Adrenal gland (tissue), 12 donors: Measurements from ENCODE around the gene GJC3. TPM values are rescaled to one million over a fixed set of nuclear protein-coding genes. Genes with fewer than 3 reads are reported as not detected.
A peak's percentile ranks its signal among the peaks of the same experiment; 100 is the strongest.

Experiments used
- DNase-seq, 7 donors: peaks; one replicate each; pipeline ENCODE4 v3.0.0-alpha.2; 2019 to 2020
- H3K27ac ChIP-seq, 5 donors: fragments of 200-600 bp; sonication (generic) in 4 of 5; 1 replicate in 3 of 5; 2 replicates in 2 of 5; pipeline versions ENCODE4 v1.5.1 to v1.8.0; 2016 to 2020; ENCODE audit warnings: mild to moderate bottlenecking in 1 of 5
- H3K27me3 ChIP-seq: fragments of 200-600 bp; 2 replicates; pipeline ENCODE4 v1.8.0; 2021
- H3K36me3 ChIP-seq, 2 donors: fragments of 200-600 bp; replicated peaks in 1 of 2; 1 replicate in 1 of 2; 2 replicates in 1 of 2; pipeline versions ENCODE4 v1.5.1 to v1.8.0; 2018 to 2022
- H3K4me1 ChIP-seq, 2 donors: fragments of 200-600 bp; replicated peaks in 1 of 2; 1 replicate in 1 of 2; 2 replicates in 1 of 2; pipeline versions ENCODE4 v1.5.1 to v1.8.0; 2018 to 2021
- H3K4me3 ChIP-seq, 4 donors: fragments of 200-600 bp; sonication (generic) in 3 of 4; one replicate each; pipeline ENCODE4 v1.5.1; 2016 to 2018
- H3K9me3 ChIP-seq, 3 donors: fragments of 200-600 bp; sonication (generic) in 1 of 3; replicated peaks in 1 of 3; 1 replicate in 2 of 3; 2 replicates in 1 of 3; pipeline versions ENCODE4 v1.5.1 to v1.8.0; 2016 to 2021
- POLR2A ChIP-seq, 2 donors: fragments of 450-650 bp; IDR thresholded peaks; one replicate each; pipeline ENCODE4 v1.6.1; 2017; ENCODE audit warnings: antibody characterized with exemption in 2 of 2, mild to moderate bottlenecking in 2 of 2, moderate library complexity in 1 of 2
- WGBS, 4 donors: extraction: QIAGEN DNeasy Blood & Tissue Kit in 2 of 4; methylation state at CpG; one replicate each; pipeline versions ENCODE4 v1.1.5 to v1.1.7; 2013 to 2017; 5-methylcytosine and 5-hydroxymethylcytosine counted together
- intact Hi-C, 2 donors: fragments of 100-400 bp; cut with DNase I; formaldehyde crosslinking; loops; one replicate each; pipeline versions ENCODE4 v1.14.1 to v1.15.0; 2022 to 2023
- polyA plus RNA-seq, 3 donors: library from polyadenylated mRNA; stranded (reverse); fragments of 200-250 nt in 2 of 3; fragments of 350-450 nt in 1 of 3; fragmentation: Illumina TruSeq in 1 of 3; extraction: RNeasy Lipid Tissue Mini Kit (QIAGEN cat#74804) in 1 of 3; gene quantifications; one replicate each; pipeline ENCODE4 v1.2.3, GENCODE V29; 2013 to 2014
- total RNA-seq, 9 donors: library from RNA; depleted of rRNA in 4 of 9; stranded (reverse); fragments of >200 nt in 4 of 9; fragments of 120-200 nt in 1 of 9; fragmentation: NEBNext Ultra II Directional in 1 of 9; extraction: Animal tissue kit (Norgen Biotek cat#: 25700) in 1 of 9; gene quantifications; one replicate each; pipeline versions ENCODE4 v1.1.0 to v1.2.4, GENCODE V29; 2013 to 2023
- TF ChIP-seq, protein P1 (sequence below), 6 experiments: fragments of 450-650 bp in 4 of 6; fragments of 200-600 bp in 2 of 6; sonication (generic) in 1 of 6; IDR thresholded peaks; 1 replicate in 5 of 6; 2 replicates in 1 of 6; pipeline versions ENCODE4 v1.5.1 to v1.8.0; 2016 to 2021; ENCODE audit warnings: antibody characterized with exemption in 6 of 6, mild to moderate bottlenecking in 2 of 6, moderate library complexity in 1 of 6
- donor health status: healthy with polysubstance abuse.
- donor health status: Bipolar disorder and iron deficiency.
- donor health status: DM: yes; HTN: yes; CAD: no.
- donor health status: DM: no; HTN: no; CAD: no.
- donor health status: DM: no; HTN: no; CAD: no.
- donor health status: DM: yes; HTN: yes; CAD: no.

Gene GJC3
- total and polyA plus RNA-seq, 12 donors = 0.11 to 0.40 (median 0.31) TPM; not detected in 8

DNA sequence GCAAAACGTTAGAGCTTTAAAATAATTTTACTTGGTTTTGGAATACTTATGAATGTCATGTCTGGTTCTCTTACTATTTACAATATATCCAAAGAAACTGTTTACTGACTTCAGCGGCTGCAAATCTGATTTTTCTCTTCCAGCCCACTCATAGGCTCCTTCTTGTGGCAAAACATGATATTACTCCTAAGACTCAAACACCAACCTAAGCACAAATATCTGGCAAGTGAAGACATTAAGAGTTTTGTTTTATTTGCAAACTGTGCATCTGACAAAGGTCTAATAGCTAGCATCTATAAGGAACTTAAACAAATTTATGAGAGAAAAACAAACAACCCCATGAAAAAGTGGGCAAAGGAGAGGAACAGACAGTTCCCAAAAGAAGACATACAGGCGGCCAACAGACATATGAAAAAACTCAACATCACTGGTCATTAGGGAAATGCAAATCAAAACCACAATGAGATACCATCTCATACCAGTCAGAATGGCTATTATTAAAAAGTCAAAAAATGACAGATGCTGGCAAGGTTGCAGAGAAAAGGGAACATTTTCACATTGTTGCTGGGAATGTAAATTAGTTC is 20.3 kb upstream of the GJC3 start:
- Histone ChIP-seq H3K36me3 (no peaks in the 10 kb centered on the region), H3K9me3 (no peaks in the 10 kb centered on the region), H3K4me3 (no peak overlapping the region), H3K27ac (no peak overlapping the region), H3K4me1 (no peaks in the 10 kb centered on the region), H3K27me3 (no peaks in the 10 kb centered on the region)
- no peak for TF ChIP-seq POLR2A (IDR thresholded peaks at IDR 0.05)
- TF ChIP-seq, protein P1, sequence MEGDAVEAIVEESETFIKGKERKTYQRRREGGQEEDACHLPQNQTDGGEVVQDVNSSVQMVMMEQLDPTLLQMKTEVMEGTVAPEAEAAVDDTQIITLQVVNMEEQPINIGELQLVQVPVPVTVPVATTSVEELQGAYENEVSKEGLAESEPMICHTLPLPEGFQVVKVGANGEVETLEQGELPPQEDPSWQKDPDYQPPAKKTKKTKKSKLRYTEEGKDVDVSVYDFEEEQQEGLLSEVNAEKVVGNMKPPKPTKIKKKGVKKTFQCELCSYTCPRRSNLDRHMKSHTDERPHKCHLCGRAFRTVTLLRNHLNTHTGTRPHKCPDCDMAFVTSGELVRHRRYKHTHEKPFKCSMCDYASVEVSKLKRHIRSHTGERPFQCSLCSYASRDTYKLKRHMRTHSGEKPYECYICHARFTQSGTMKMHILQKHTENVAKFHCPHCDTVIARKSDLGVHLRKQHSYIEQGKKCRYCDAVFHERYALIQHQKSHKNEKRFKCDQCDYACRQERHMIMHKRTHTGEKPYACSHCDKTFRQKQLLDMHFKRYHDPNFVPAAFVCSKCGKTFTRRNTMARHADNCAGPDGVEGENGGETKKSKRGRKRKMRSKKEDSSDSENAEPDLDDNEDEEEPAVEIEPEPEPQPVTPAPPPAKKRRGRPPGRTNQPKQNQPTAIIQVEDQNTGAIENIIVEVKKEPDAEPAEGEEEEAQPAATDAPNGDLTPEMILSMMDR (IDR thresholded peaks at IDR 0.05) = peak; percentile 36 to 63 (median 48)
- WGBS, 4 donors = 40 to 51% (median 43%) methylated on average over 3 of the region's 3 CpGs
- no peak for DNase-seq
- intact Hi-C loops = no loop called here

DNA sequence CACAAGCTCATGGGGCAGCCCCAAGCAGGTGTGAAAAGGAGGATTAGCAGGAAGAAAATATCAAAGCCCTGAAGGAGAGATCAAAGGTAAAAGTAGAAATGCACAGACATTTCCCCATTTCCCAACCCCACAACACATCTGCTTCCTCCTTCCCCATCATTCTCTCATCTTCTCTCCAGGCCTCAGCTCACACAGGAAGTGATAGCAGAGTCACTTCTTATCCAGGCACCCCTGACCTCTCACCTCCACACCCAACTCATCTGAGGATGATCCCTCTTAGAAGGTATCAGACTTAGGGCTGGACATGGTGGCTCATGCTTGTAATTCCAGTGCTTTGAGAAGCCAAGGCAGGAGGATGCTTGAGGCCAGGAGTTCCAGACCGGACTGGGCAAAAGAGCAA is 18.2 kb upstream of the GJC3 start:
- Histone ChIP-seq H3K4me1 (no peaks in the 10 kb centered on the region), H3K36me3 (no peaks in the 10 kb centered on the region), H3K27ac (no peak overlapping the region), H3K27me3 (no peaks in the 10 kb centered on the region), H3K9me3 (no peaks in the 10 kb centered on the region), H3K4me3 (no peak overlapping the region)
- no peak for DNase-seq
- intact Hi-C loops = no loop called here
- WGBS, 4 donors = 40 to 90% (median 72%) methylated on average over 1 of the region's 1 CpG
- TF ChIP-seq, protein P1 (IDR thresholded peaks at IDR 0.05) = no peak
- no peak for TF ChIP-seq POLR2A (IDR thresholded peaks at IDR 0.05)

DNA sequence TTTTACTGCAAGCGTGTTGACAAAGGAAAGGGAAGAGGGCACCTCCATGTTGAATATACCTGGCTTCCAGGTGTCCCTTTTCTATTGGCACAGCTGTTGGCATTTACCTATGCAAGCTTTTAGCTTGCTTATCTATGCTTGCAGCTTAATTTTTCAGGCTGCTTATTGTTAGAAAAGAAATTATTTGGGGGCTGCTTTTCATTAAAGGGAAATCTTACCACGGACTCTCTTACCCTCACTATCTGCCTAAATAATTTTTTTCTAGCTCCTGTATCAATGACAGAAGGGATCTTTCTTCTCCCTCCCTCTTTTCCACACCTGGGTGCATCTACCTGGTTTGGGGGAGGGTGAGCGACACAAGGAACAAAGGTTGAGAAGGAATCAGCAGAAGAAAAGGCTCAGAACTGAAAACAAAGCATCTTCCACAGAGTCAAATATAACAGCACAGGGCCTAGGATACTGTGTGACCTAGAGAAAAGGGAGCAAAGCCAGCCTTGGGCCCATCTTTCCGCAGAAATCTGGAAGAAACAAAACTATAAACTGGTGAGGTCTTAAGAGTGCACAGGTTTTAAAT is 15.2 kb upstream of the GJC3 start:
- WGBS, 4 donors = 47 to 55% (median 51%) methylated on average over 4 of the region's 4 CpGs
- TF ChIP-seq POLR2A (IDR thresholded peaks at IDR 0.05) = no peak
- TF ChIP-seq, protein P1 (IDR thresholded peaks at IDR 0.05) = no peak
- Histone ChIP-seq H3K27ac (no peak overlapping the region), H3K36me3 (no peaks in the 10 kb centered on the region), H3K9me3 (no peaks in the 10 kb centered on the region), H3K27me3 (peaks cover 7% of the 10 kb centered on the region), H3K4me1 (no peaks in the 10 kb centered on the region), H3K4me3 (no peak overlapping the region)
- intact Hi-C loops = no loop called here
- DNase-seq = no peak

DNA sequence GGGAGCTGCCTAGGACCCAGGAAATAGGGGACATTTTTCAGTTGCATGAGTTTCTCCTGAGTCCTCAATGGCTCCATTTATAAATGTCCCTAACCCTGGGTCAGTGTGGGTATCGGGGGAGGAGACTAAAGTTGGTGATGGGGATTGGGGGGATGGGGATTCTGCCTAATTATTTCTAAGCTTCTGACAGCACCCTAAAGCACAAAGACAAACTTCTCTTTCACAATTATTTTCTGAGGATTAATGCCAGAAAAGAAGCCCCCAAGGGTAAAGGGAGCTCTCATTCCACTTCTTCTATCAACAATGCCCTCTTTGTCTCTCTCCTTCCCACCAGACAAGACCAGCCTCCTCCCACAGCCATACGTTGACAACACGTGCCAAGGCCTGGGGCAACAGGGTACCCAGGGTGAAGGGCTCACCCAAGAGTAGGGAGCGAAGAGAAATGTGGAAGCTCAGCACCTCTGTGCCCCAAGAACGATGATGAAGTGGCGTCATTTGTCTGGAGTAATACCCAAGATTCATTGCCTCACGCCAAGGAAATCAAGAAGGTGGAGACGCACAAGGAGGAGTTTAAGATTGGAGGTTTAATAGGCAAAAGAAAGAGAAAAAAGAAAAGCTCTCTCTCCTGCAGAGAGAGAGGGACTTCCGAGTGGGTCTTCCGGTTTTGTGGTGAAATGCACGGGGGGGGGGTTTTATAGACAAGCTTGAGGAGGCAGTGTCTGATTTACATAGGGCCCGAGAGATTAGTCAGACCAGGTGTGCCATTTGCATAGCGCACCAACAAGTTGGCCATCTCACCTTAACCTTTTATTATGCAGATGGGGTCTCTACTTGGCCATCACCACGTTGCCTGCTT is 14.4 kb upstream of the GJC3 start:
- no peak for TF ChIP-seq POLR2A (IDR thresholded peaks at IDR 0.05)
- TF ChIP-seq, protein P1 (IDR thresholded peaks at IDR 0.05) = no peak
- H3K27me3 ChIP-seq = peaks cover 7% of the 10 kb centered on the region
- H3K27ac ChIP-seq = no peak overlapping the region
- no peaks in the 10 kb centered on the region for H3K36me3 ChIP-seq
- no peak overlapping the region for H3K4me3 ChIP-seq
- intact Hi-C loops = no loop called here
- no peak for DNase-seq
- 25 to 32% (median 30%) methylated on average over 13 to 14 of the region's 14 CpGs for WGBS, 4 donors
- no peaks in the 10 kb centered on the region for H3K4me1 ChIP-seq
- H3K9me3 ChIP-seq = no peaks in the 10 kb centered on the region
